ENCODE data around the gene TNNC1.

DNA sequence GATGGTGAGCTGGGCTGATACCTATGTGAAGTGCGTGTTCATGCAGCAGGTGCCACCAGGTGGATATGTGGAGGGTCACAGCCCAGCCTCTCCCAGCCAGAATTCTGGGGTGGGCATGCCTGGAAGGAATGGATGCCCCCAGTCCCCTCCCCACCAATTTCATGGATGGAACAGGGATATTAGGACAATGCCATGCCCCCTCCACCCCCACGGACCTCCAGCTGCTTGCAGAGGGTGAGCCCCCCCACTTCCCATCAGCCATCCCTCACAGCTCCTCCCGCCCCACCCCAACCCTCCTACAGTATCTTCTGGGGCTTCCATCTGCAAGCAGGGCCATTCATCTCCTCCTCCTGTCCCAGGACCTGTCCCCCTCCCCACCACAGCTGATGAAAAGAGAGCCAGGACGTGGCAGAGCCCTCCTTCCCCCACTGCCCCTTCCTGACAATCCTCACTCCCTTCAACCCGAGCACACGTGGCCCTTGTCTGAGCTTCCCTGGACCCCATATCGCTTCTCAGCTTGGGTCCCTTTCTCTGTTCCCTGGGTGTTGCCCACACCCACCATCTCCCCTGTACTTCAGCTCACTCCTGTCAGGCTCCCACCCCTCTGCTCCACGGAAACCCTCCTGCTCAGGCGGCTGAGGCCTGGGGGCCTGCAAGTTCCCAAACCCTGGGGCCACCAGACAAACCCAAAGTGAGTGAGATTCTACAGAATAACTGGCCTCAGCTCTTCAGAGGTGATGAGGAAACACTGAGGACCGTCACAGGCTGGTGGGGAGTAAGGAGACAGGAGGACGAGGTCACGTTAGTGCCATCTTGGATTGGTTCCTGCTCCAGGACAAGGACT is 6.1 kb downstream of the TNNC1 start:
- no peak for TF ChIP-seq POLR2A (IDR thresholded peaks at IDR 0.05; ENCODE audit: low read depth)
- TF ChIP-seq, protein P1, sequence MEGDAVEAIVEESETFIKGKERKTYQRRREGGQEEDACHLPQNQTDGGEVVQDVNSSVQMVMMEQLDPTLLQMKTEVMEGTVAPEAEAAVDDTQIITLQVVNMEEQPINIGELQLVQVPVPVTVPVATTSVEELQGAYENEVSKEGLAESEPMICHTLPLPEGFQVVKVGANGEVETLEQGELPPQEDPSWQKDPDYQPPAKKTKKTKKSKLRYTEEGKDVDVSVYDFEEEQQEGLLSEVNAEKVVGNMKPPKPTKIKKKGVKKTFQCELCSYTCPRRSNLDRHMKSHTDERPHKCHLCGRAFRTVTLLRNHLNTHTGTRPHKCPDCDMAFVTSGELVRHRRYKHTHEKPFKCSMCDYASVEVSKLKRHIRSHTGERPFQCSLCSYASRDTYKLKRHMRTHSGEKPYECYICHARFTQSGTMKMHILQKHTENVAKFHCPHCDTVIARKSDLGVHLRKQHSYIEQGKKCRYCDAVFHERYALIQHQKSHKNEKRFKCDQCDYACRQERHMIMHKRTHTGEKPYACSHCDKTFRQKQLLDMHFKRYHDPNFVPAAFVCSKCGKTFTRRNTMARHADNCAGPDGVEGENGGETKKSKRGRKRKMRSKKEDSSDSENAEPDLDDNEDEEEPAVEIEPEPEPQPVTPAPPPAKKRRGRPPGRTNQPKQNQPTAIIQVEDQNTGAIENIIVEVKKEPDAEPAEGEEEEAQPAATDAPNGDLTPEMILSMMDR (IDR thresholded peaks at IDR 0.05): no peak
- no peak for TF ChIP-seq EP300 (IDR thresholded peaks at IDR 0.05)
- no peak for TF ChIP-seq POLR2AphosphoS5 (IDR thresholded peaks at IDR 0.05)
